Measurements from ENCODE around the gene ZMIZ1. TPM values are rescaled to one million over a fixed set of nuclear protein-coding genes. Genes with fewer than 3 reads are reported as not detected.

ZMIZ1 gene
- polyA plus RNA-seq, 1 donor from 2014 or later: 26.8 TPM

DNA sequence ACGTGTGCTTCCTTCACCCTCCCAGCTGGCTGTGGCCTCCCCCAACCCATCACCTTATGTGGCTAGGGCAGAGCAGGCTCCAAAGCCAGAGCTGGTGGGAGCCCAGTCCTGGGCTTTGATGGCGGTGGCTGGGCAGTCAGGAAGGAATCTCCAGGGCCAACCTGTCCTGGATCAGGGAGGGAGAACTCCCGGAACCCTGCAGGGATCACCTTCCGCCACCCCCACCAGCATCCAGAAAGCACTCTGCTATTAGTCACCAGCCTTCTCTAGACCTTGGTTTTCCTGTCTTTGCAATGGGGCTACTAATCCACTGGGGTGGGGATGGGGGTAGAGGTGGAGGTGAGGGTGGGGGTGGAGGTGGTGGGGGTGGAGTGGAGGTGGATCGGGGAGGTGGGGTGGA is 139.0 kb downstream of the ZMIZ1 start:
- no peak overlapping the region for H3K4me2 ChIP-seq (ENCODE audit: low read length)
- no peak overlapping the region for H3K4me3 ChIP-seq (ENCODE audit: low read length)
- H3K79me2 ChIP-seq (replicated peaks; ENCODE audit: insufficient read depth, low read length): no peaks in the 10 kb centered on the region
- no peaks in the 10 kb centered on the region for H3K27me3 ChIP-seq (ENCODE audit: insufficient read depth, low read depth, low read length)
- no peak overlapping the region for H3K27ac ChIP-seq (ENCODE audit: low read length)
- no peak overlapping the region for H2AFZ ChIP-seq (ENCODE audit: low read depth, low read length)
- TF ChIP-seq EP300 (conservative IDR thresholded peaks at IDR 0.05; ENCODE audit: poor library complexity, severe bottlenecking) (no peak), POLR2AphosphoS5 (IDR thresholded peaks at IDR 0.05) (no peak), RAD21 (conservative IDR thresholded peaks at IDR 0.05) (no peak), MXI1 (conservative IDR thresholded peaks at IDR 0.05; ENCODE audit: poor library complexity, severe bottlenecking) (no peak), TAF1 (IDR thresholded peaks at IDR 0.05; ENCODE audit: low read depth) (no peak), SMC3 (conservative IDR thresholded peaks at IDR 0.05; ENCODE audit: poor library complexity) (no peak), EZH2 (IDR thresholded peaks at IDR 0.05; ENCODE audit: borderline replicate concordance, insufficient read depth, low read length, poor library complexity, severe bottlenecking) (no peak)
- TF ChIP-seq, protein P1, sequence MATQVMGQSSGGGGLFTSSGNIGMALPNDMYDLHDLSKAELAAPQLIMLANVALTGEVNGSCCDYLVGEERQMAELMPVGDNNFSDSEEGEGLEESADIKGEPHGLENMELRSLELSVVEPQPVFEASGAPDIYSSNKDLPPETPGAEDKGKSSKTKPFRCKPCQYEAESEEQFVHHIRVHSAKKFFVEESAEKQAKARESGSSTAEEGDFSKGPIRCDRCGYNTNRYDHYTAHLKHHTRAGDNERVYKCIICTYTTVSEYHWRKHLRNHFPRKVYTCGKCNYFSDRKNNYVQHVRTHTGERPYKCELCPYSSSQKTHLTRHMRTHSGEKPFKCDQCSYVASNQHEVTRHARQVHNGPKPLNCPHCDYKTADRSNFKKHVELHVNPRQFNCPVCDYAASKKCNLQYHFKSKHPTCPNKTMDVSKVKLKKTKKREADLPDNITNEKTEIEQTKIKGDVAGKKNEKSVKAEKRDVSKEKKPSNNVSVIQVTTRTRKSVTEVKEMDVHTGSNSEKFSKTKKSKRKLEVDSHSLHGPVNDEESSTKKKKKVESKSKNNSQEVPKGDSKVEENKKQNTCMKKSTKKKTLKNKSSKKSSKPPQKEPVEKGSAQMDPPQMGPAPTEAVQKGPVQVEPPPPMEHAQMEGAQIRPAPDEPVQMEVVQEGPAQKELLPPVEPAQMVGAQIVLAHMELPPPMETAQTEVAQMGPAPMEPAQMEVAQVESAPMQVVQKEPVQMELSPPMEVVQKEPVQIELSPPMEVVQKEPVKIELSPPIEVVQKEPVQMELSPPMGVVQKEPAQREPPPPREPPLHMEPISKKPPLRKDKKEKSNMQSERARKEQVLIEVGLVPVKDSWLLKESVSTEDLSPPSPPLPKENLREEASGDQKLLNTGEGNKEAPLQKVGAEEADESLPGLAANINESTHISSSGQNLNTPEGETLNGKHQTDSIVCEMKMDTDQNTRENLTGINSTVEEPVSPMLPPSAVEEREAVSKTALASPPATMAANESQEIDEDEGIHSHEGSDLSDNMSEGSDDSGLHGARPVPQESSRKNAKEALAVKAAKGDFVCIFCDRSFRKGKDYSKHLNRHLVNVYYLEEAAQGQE (IDR thresholded peaks at IDR 0.05; ENCODE audit: borderline replicate concordance): no peak
- TF ChIP-seq, protein P2, sequence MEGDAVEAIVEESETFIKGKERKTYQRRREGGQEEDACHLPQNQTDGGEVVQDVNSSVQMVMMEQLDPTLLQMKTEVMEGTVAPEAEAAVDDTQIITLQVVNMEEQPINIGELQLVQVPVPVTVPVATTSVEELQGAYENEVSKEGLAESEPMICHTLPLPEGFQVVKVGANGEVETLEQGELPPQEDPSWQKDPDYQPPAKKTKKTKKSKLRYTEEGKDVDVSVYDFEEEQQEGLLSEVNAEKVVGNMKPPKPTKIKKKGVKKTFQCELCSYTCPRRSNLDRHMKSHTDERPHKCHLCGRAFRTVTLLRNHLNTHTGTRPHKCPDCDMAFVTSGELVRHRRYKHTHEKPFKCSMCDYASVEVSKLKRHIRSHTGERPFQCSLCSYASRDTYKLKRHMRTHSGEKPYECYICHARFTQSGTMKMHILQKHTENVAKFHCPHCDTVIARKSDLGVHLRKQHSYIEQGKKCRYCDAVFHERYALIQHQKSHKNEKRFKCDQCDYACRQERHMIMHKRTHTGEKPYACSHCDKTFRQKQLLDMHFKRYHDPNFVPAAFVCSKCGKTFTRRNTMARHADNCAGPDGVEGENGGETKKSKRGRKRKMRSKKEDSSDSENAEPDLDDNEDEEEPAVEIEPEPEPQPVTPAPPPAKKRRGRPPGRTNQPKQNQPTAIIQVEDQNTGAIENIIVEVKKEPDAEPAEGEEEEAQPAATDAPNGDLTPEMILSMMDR (IDR thresholded peaks at IDR 0.05; ENCODE audit: poor library complexity, severe bottlenecking): no peak
- H3K9me3 ChIP-seq (ENCODE audit: low read length): no peaks in the 10 kb centered on the region
- no peaks in the 10 kb centered on the region for H4K20me1 ChIP-seq (ENCODE audit: insufficient read depth)
- peaks cover 2% of the 10 kb centered on the region for H3K36me3 ChIP-seq (ENCODE audit: insufficient read depth, low read length)
- no peaks in the 10 kb centered on the region for H3K9me2 ChIP-seq (ENCODE audit: insufficient read depth, low read length)
- H3F3A ChIP-seq (ENCODE audit: insufficient read depth, low read length, poor library complexity, severe bottlenecking): no peaks in the 10 kb centered on the region
- H3K9ac ChIP-seq (ENCODE audit: low read length): no peak overlapping the region

DNA sequence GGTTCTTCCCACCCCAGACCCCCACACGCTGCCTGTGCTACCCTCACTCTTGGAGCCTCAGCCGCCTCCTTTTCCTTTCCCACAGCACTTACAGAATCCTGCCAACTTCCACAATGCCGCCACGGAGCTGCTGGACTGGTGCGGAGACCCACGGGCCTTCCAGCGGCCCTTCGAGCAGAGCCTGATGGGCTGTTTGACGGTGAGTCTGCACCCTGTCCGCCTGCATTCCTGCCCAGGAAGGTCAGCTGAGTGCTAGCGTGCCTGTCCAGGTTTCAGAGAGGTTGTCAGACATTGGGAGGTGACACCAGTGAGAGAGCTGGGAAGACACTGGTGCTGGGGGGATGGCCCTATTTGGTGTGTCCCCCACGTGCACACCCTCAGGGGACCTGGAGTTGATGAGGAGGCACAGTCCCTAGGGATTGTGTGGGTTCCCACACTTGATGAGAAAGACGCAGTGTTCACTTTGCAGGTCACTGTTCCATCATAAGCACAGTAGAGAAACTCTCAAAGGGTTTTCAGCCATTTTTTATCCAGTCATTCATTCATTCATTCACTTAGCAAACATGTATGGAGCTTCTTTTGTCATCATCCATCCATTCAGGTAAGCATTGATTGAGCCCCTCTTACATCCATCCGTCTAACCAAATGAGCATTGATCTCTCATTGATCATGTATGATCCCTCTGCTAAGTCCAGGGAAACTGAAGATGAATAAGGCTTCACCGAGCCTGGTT is 139.7 kb downstream of the ZMIZ1 start:
- no peaks in the 10 kb centered on the region for H4K20me1 ChIP-seq (ENCODE audit: insufficient read depth)

More for the DNA sequence above, 139.7 kb downstream of the ZMIZ1 start:
- Histone ChIP-seq H3K27me3 (ENCODE audit: insufficient read depth, low read depth, low read length) (no peaks in the 10 kb centered on the region), H3K9me3 (ENCODE audit: low read length) (no peaks in the 10 kb centered on the region), H3K79me2 (replicated peaks; ENCODE audit: insufficient read depth, low read length) (no peaks in the 10 kb centered on the region), H3K9ac (ENCODE audit: low read length) (no peak overlapping the region), H3K27ac (ENCODE audit: low read length) (no peak overlapping the region), H3K36me3 (ENCODE audit: insufficient read depth, low read length) (no peaks in the 10 kb centered on the region), H3K4me3 (ENCODE audit: low read length) (no peak overlapping the region), H3K9me2 (ENCODE audit: insufficient read depth, low read length) (no peaks in the 10 kb centered on the region), H3K4me2 (ENCODE audit: low read length) (no peak overlapping the region), H2AFZ (ENCODE audit: low read depth, low read length) (no peak overlapping the region), H3F3A (ENCODE audit: insufficient read depth, low read length, poor library complexity, severe bottlenecking) (no peaks in the 10 kb centered on the region)
- TF ChIP-seq EP300 (conservative IDR thresholded peaks at IDR 0.05; ENCODE audit: poor library complexity, severe bottlenecking) (no peak), RAD21 (conservative IDR thresholded peaks at IDR 0.05) (no peak), POLR2AphosphoS5 (IDR thresholded peaks at IDR 0.05) (no peak), EZH2 (IDR thresholded peaks at IDR 0.05; ENCODE audit: borderline replicate concordance, insufficient read depth, low read length, poor library complexity, severe bottlenecking) (no peak), TAF1 (IDR thresholded peaks at IDR 0.05; ENCODE audit: low read depth) (no peak), MXI1 (conservative IDR thresholded peaks at IDR 0.05; ENCODE audit: poor library complexity, severe bottlenecking) (no peak)
